GM19239 (cell line): ENCODE results near the gene CD80.

ENCODE experiments used
- DNase-seq: peaks from one replicate; pipeline ENCODE4 v3.0.0; 2011; ENCODE audit warnings: low spot score; ENCODE audit not compliant: insufficient read length
- FAIRE-seq: peaks from 2 replicates; lab custom pipeline; 2011; peaks lifted over from hg19 to GRCh38; lab: Jason Lieb, UNC

The CD80 gene

DNA sequence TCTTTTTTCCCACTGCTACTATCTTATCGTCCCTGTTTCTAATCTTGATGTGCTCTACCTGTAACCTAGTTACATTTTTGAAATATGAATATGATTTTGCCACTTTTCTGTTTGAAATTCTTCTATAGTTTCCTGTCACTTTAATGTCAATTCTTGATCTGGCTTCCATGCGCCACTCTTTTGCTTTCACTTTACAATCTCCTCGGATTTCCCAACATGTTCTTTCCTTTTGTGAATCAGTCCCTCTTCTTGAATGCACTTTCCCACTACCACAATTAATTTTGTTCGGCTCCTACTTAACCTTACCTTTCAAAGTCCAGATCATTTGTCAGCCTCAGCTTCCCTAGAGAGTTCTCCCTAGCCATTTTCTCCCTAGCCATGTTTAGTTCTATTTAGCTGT is 52.8 kb downstream of the CD80 start:
- FAIRE-seq = no peak
- DNase-seq = no peak

GRCh38 chr3:119500901-119501300 is 58.5 kb downstream of the CD80 start:
- FAIRE-seq (no peak), DNase-seq (no peak)

GRCh38 chr3:119500265-119500664 is 59.1 kb downstream of the CD80 start:
- DNase-seq (no peak), FAIRE-seq (no peak)

DNA sequence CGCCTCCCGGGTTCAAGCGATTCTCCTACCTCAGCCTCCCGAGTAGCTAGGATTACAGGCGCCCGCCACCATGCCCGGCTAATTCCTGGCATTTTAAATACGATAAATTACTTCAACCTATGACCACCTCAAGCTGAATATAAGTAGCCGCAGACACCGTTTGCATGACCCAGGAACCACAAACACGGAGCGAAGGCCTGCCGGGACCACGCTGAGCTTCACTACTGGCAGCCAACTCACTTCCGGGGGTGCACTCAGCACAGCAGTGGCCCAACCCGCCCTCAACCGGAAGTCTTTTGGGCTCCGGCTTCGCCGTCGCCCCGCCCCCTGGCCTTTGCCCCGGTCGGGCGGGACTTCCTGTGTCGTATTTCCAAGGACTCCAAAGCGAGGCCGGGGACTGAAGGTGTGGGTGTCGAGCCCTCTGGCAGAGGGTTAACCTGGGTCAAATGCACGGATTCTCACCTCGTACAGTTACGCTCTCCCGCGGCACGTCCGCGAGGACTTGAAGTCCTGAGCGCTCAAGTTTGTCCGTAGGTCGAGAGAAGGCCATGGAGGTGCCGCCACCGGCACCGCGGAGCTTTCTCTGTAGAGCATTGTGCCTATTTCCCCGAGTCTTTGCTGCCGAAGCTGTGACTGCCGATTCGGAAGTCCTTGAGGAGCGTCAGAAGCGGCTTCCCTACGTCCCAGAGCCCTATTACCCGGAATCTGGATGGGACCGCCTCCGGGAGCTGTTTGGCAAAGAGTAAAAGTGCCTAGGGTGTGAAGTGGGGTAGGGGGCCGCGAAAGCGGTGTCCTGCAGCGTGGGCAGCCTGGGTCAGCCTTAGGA is 61.0 kb downstream of the CD80 start, which contains the start of gene TIMMDC1:
TIMMDC1 (plus strand) TSS at position 362 of the 826 bp plus-strand sequence; CDS start at position 549, 187 bp downstream.
- FAIRE-seq (peak; percentile 98), DNase-seq (peak; percentile 88)

GRCh38 chr3:119497820-119498185 is 61.6 kb downstream of the CD80 start:
- FAIRE-seq (no peak), DNase-seq (no peak)

DNA sequence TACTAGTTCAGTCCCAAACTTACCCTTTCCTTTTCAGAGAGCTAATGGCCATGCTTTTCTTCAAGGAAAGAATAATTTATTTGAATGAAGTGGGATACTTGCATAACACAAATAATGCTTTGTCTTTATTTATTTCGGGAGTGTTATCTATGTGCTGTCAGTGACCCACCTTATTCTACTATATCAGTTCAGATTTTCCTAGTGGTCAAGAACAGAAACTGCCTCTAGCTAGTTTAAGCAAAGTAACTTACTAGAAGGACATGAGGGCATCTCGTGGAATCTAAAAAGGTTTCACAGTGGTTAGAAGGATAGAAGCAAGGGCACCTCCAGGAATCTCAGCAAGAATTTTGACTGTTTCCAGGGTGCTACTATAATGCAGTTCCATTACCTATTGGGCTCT is 64.8 kb downstream of the CD80 start:
- DNase-seq = no peak
- no peak for FAIRE-seq

DNA sequence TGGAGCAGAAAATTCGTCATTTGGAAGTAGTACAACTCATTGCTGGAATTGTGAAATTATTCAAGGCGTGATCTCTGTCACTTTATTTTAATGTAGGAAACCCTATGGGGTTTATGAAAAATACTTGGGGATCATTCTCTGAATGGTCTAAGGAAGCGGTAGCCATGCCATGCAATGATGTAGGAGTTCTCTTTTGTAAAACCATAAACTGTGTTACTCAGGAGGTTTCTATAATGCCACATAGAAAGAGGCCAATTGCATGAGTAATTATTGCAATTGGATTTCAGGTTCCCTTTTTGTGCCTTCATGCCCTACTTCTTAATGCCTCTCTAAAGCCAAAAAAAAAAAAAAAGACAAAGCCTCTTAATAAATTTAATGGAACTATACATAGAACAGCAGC is 66.6 kb downstream of the CD80 start:
- DNase-seq = no peak
- FAIRE-seq = no peak

DNA sequence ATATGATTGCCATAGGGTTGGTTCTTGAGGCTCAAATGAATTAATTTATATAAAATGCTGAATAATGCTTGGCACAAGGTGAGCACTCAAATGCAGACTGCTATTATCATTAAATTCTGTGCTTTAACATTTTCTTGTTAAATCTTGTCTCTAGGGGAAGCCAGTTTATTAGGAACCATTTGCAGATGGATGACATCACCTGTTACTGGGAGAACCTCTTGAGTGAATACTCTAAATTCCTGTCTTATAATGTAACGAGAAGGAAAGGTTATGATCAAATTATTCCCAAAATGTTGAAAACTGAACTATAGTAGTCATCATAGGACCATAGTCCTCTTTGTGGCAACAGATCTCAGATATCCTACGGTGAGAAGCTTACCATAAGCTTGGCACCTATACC is 67.3 kb downstream of the CD80 start:
- no peak for DNase-seq
- FAIRE-seq = no peak

GRCh38 chr3:119490153-119490552 is 69.3 kb downstream of the CD80 start:
- DNase-seq = no peak
- no peak for FAIRE-seq

DNA sequence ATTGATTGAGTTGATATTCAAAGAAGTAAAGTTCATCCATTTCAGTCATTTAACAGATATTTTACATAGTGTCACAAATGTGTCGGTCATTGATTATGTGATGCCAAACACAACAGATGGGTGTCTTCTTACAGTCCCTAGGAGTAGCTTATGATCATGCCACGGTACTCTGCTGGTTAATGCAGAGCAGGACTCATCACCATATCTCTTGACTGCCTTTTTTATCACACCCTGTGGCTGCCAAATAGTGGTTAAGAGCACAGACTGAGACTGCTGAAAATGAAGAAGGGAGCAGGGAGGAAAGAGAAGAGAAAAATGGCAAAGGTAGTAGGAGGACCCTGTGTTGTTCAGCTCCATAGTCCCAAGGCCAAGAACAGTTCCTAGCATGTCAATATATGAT is 73.9 kb downstream of the CD80 start:
- no peak for DNase-seq
- no peak for FAIRE-seq

DNA sequence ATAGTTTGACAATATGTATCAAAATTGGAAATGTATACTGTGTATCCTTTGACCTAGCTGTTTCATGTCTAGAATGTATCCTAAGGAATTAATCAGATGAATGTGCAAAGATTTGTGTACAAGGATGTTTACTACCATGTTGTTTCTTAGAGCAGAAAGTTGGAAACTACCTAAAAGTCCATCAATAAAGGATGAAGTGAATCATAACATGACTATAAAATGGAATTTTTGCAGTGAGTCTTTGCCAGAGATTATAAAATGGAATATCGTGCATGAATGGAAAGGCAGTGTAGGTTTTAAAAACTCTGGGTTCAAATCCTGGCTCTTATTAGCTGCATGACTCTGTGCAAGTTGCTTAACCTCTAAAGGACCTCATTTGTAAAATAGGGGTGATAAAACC is 76.3 kb downstream of the CD80 start:
- FAIRE-seq = no peak

GRCh38 chr3:119481079-119481478 is 78.3 kb downstream of the CD80 start:
- DNase-seq (no peak), FAIRE-seq (no peak)

More for the DNA sequence above, 76.3 kb downstream of the CD80 start:
- DNase-seq = no peak
